LHCN-M2 (cell line): ENCODE results near the gene CHRM4. TPM values are rescaled to one million over a fixed set of nuclear protein-coding genes. Genes with fewer than 3 reads are reported as not detected.

Source experiments
- DNase-seq: peaks from one replicate; pipeline ENCODE4 v3.0.0-alpha.2; 2012; ENCODE audit warnings: low read depth
- total RNA-seq: library from RNA; depleted of rRNA; stranded (reverse); fragments of >200 nt; gene quantifications from 2 replicates; pipeline ENCODE4 v1.2.3, GENCODE V29; 2014

CHRM4 gene
- total RNA-seq, 1 experiment from 2014 or later: 0.29 TPM

- no peak for DNase-seq
Measured at GRCh38 chr11:46348566-46349401, 42.8 kb downstream of the CHRM4 start.

DNA sequence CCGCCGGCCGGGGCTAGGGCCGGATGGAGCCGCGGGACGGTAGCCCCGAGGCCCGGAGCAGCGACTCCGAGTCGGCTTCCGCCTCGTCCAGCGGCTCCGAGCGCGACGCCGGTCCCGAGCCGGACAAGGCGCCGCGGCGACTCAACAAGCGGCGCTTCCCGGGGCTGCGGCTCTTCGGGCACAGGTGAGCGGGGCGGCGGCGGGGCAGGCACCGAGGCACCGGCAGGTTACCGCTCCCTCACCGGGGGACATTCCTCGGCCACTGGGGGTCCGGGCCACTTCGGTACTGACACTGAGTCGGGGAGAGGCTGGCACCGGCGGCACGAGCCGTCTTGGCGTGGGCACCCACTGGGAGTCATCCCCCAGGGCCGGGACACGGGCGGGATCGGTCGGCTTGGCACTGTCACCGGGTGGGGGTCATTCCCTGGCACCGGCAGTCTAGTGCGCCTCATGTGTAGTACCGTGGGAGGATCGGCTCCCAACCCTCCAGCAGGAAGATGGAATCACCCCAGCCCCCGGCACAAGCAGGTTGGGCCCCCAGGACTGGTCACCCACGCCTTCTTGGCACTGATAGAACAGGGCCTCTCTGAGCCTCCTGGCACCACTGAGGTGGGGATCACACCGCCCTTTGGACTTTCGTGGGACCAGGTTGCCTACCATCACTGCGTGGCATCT, 43.8 kb downstream of the CHRM4 start:
- DNase-seq: no peak

DNA sequence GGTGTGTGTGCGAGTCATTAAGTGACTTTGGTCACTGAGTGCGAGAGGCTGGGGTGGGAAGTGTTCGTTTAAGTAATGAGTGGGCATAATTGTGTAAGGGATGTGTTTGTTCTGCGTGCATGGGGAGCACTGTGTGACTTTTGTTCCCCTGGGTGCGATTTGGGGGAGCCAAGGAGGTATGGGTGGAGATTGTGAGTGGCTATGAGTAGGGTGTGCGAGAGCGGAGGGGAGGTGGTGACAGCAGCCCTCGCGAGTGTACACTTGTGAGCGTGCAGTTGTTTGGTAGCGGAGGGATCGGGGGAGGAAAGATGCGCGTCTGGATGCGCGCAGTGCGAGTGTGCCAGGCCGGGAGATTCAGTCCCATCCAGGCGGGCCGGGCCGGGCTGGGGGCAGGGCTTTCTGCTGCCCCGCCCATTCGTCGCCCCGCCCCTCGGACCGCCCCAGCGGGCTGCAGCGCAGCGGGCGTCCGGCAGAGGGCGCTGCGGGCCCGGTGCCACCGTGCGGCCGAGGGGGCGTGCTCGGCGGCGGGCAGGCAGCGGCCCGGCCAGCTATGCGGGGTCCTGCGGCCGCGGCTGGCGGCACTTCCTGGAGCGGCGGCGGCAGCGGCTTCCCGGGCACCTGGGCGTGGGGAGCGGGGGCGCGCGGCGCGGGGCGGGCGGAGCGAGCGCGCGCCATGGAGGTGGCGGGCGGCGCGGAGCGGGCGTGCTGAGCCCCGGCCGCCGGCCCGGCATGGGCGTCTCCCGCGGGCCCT, 44.5 kb downstream of the CHRM4 start, which contains the start of gene DGKZ:
DGKZ (plus strand) TSS at position 578 of the 751 bp plus-strand sequence. CDS start 197 bp downstream, outside the sequence.
- DNase-seq: peak; percentile 71

GRCh38 chr11:46345881-46346484, 45.6 kb downstream of the CHRM4 start:
- no peak for DNase-seq

DNA sequence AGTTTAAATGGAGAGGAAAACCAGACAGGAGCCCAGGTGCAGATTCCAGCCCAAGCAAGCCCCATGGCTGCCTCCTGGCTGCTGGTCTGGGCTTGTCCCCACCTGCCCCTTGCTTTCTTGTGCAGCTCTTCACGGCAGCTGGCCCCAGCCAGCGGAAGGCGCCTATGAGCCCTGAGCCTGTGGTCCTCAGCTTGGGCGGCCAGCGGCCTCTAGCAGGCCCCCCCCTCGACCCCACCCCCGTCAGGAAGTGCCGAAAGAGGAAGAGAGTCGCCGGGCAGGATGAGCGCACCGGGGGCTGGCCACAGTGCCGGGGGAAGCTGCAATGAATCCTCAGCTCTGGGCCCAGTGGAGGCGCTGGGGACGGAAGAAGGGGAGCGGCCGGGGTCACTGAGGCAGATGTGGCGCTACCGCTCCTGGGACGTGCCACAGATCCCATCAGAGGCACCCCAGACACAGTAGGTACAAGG, 46.4 kb downstream of the CHRM4 start:
- DNase-seq: no peak

- DNase-seq: no peak
Measured at GRCh38 chr11:46343520-46343919, 48.1 kb downstream of the CHRM4 start.

DNA sequence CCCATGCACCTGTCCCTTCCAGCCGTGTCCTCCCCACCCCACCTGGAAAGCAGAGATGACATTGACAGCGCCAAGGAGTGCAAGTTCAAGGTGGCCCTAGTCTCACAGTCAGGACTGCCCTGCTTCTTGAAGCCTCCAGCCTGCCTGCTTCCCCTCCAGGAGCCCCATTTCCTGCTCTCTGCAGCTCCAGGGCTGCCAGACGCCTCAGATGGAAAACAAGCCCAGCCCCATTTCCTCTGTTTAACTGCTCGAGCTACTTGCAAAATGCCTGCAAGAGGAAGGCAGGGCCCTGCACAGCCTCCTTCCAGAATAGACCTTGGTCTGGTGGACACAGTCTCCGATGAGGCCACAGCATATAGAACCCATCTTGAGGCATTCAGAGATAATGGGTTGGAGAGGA, 49.3 kb downstream of the CHRM4 start:
- no peak for DNase-seq

GRCh38 chr11:46341454-46341853, 50.1 kb downstream of the CHRM4 start:
- no peak for DNase-seq

DNA sequence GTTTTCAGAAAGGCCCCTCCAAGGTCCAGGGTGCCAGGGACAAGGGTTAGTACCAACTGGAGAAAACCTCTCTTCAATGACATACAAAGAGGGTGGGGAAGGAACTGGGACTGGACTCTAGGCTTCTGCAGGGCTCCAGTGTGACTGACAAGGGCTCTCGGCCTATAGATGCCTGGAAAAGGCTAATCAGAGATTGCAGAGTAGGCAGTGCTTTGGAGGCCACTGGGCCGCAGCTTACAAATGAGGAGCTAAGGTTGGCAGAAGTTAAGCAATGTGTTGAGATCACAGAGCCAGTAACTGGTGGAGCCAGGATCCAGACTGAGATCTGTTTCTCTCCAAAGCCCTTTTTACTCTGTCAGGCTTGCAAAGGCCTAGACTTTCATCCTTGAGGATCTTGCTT, 51.8 kb downstream of the CHRM4 start:
- no peak for DNase-seq

- DNase-seq: no peak
Measured at GRCh38 chr11:46338988-46339666, 52.4 kb downstream of the CHRM4 start.

DNA sequence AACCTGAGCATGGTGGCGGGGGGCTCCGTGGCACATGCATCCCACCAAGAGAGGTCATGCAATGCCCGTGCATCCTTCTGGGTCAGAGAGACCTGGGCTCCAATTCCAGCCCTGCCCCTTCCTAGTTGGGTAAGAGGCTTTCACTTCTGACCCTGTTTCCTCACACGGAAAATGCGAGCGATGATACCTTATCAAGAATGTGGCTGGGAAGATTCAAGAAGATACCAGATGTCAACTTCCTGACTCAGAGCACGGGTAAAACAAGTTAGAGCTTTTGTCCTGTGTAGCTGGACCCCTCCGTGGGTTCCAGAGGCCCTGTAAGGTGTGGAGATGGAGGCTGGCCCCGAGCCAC, 53.0 kb downstream of the CHRM4 start:
- DNase-seq: no peak

DNA sequence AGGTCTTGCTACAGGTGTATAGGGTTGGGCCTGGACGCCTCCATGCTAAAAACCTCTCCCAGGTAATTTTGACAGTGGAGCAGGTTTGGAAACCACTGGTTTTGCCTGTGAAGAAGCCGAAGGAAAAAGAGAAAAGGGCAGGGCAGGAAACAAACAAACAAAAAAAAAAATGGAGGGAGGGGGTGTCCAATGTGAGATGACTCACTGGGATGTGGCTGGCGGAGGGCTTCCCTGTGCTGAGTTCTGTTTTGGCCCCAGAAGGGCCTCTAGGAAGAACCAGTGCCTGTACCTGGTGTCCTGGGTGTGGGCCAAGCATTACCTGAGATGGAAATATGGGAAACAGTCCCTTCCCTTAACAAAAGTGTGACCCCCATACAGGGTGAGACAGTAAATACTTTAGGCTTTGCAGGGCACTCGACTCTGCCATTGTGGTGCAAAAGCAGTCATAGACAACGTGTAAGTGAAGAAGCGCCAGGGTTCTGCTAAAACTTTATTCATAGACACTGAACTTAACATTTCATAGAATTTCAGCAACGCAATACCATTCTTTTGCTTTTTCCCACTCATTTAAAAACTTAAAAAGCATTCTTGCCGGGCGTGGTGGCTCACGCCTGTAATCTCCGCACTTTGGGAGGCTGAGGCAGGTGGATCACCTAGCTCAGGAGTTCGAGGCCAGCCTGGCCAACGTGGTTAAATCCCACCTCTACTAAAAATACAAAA, 53.8 kb downstream of the CHRM4 start:
- no peak for DNase-seq

GRCh38 chr11:46336563-46337180, 54.9 kb downstream of the CHRM4 start:
- peak; percentile 55 for DNase-seq

DNA sequence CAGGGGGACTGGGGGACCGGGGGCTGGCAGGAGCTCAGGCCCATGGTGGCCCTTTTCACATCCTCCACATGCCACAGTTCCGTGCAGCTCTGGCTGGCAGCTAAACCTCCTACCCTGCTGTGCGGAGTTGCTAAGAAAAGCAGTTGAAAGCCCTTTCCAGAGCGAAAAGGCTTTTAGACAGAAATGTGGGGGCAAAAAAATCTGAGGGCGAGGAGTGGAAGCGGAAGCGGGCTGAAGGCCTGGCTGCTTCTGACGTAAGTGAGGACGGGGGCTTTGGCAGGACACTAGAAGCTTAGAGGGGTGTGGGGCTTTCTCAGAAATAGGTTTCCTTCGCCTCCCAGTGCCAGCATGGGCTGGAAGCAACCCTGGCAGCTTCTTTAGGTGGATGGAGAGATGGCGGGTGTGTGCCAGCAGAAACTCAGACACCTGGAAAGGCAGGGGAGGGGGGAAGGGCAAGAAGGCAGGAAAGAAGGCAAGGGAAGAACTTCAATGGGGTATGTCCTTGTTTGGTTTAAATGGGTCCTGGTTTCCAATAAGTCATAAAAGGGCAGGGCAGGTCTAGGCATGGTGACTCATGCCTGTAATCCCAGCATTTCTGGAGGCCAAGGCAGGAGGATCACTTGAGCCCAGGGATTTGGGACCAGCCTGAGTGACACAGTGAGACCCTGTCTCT, 55.5 kb downstream of the CHRM4 start:
- DNase-seq: no peak

GRCh38 chr11:46335271-46335670, 56.3 kb downstream of the CHRM4 start:
- DNase-seq: no peak

- no peak for DNase-seq
Measured at GRCh38 chr11:46334211-46334610, 57.4 kb downstream of the CHRM4 start.
